HG03196 (cell line): ENCODE results near the gene PHGDH.

Source experiments
- ATAC-seq: cut with Tn5 transposase; IDR thresholded peaks from one replicate; pipeline ENCODE4 v1.9.1; 2021; ENCODE audit not compliant: unreplicated experiment

Gene PHGDH

DNA sequence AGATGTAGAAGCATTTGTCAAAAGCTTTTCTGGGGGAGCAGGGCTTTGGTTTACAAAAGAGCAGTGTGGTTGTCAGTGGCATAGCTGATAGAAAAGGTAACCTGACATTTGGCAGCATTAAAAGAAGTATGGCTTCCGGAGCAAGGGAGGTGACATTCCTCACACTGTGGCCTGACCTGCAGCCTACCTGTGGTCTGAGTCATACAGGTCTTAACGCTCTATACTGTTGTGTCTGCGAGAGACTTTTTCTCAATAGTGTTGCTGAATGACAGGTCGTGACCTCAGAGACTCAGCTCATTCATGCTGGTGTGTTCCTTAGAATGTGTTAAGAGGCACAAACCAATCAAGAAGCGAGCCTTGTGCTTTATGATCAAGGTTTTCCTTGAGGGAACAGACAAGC is 19.3 kb downstream of the PHGDH start:
- no peak for ATAC-seq

GRCh38 chr1:119731741-119732430 is 20.2 kb downstream of the PHGDH start:
- no peak for ATAC-seq

- ATAC-seq, result no peak
Measured at GRCh38 chr1:119732465-119733168, 20.9 kb downstream of the PHGDH start.

- ATAC-seq, result no peak
Measured at GRCh38 chr1:119733754-119734153, 22.0 kb downstream of the PHGDH start.

- ATAC-seq, result no peak
Measured at GRCh38 chr1:119735217-119735616, 23.5 kb downstream of the PHGDH start.

DNA sequence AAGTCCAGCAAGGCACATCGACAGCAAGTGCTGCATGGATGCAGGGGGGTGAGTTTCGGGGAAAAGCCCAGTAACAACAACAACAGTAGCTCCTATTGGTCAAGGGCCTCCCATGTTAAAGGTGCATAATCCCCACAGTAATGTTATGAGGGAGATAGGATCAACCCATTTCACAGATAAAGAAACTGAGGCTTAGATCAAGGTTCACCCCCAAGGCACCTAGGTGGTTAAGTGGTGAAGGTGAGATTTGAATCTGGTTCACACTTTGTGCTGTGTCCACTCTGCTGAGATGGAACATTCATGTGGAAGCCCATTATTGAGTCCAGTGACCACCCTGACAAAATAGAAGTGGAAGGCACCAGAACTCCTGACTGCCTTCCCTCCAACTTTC is 24.9 kb downstream of the PHGDH start:
- no peak for ATAC-seq

DNA sequence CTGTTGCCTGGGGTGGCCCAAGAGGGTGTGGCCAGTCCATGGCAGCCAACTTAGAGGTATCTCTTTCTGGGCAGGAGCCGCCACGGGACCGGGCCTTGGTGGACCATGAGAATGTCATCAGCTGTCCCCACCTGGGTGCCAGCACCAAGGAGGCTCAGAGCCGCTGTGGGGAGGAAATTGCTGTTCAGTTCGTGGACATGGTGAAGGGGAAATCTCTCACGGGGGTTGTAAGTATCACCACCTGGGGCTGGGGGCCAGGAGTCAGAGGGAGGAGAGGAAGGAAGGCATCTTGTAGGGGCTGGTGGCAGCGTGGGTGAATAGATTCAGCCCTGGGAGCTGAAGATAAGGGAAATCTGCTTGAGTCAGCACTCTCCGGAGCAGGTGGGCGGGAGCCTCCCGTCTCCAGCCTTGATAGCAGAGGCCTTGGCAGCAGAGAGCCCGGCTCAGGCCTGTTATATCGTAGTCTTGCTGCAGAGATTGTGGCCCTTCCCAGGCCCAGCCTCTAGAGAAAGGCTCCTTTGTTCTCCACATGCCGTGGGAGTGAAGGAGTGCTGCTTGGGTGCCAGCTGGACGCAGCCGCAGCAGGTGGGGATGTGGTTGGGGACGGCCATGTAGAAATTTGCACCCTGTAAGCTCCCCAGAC is 25.4 kb downstream of the PHGDH start:
- no peak for ATAC-seq

GRCh38 chr1:119738100-119738720 is 26.5 kb downstream of the PHGDH start:
- no peak for ATAC-seq

GRCh38 chr1:119739150-119739549 is 27.4 kb downstream of the PHGDH start:
- ATAC-seq, result no peak

DNA sequence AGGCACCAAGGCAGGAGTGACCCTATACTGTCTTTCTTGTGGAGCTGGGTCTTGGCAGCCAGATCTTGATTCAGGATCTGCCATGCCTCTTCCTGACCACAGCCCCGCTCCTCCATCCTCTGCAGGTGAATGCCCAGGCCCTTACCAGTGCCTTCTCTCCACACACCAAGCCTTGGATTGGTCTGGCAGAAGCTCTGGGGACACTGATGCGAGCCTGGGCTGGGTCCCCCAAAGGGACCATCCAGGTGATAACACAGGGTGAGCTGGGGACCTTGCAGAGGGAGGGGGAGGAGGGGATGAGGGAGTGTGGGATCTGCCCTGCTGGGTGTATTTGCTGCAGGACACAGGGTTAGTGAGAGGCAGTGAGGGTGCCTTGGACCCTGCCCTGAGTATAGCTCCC is 28.5 kb downstream of the PHGDH start:
- no peak for ATAC-seq

DNA sequence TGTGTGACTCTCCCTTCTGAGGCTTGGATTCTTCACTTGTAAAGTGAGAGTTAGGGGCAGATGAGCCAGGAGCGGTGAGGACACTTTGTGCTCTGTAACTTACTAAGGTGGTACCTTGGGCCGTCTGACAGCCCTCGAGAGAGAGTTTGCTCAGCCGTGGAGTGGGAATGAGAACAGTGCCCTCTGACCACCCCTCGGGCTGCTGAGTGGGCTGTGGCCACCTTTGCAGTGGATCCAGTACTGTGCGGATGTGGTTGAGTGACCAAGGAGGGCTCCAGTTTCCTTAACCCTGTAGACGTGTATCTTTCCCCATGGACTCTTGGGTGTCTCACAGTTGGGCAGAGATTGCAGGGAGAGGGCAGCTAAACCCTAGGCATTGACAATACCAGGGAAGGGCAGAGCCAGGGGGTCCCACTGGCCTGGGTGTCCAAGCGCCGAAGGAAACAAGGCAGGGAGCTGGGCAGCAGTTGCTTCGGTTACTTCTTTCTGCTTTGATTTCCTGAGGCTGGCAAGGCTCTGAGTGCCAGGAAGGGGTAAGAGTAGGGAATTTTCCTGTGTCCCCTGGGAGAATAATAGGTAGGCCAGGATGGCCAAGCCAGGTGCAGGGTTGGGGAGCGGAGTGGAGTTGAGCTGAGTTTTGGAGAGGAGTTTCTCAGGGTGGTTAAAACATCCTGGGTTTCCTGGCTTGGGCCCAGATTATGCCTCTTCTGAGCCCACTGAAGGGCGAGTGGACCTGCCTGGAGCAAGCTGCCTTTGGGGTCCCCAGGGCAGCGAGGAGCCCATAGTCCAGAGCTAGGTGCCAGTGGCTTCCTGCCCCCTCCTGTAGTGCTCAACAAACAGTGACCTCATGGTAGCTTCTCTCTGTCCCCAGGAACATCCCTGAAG is 29.4 kb downstream of the PHGDH start:
- no peak for ATAC-seq

- no peak for ATAC-seq
Measured at GRCh38 chr1:119742202-119742601, 30.5 kb downstream of the PHGDH start.

DNA sequence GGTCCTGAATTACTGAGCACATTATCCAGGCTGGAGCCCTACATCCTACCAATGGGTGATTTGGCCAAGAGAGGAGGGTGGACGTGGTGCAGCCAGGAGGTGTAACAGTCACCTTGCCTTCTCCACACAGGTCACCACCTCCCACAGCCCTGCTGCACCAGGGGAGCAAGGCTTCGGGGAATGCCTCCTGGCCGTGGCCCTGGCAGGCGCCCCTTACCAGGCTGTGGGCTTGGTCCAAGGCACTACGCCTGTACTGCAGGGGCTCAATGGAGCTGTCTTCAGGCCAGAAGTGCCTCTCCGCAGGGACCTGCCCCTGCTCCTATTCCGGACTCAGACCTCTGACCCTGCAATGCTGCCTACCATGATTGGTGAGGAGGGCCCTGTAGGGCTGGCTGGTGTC is 30.9 kb downstream of the PHGDH start:
- ATAC-seq, result no peak

- no peak for ATAC-seq
Measured at GRCh38 chr1:119743308-119743707, 31.6 kb downstream of the PHGDH start.

DNA sequence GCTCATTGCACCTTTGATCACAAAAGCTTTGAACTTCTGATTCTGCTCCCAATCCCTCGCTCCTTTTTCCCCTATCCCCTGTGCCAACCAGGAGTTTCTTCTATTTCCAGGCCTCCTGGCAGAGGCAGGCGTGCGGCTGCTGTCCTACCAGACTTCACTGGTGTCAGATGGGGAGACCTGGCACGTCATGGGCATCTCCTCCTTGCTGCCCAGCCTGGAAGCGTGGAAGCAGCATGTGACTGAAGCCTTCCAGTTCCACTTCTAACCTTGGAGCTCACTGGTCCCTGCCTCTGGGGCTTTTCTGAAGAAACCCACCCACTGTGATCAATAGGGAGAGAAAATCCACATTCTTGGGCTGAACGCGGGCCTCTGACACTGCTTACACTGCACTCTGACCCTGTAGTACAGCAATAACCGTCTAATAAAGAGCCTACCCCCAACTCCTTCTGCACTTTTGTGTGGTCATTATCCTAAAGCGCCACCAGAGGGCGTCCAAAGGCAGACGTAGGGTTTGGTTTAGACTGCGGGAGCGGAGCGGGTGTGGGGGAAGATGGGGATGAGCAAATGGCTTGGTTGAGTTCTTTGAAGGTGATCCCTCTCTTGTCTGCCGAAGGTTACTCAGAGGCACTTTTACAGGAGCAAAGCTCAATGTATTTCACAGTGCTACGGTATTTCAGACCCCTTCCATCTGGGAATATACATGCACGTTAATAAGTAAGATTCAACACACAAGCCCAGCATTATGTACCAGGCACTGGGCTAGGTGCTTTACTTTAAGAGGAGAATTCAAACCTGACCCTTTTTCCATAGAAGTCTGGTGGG is 32.3 kb downstream of the PHGDH start:
- peak; percentile 59 for ATAC-seq

DNA sequence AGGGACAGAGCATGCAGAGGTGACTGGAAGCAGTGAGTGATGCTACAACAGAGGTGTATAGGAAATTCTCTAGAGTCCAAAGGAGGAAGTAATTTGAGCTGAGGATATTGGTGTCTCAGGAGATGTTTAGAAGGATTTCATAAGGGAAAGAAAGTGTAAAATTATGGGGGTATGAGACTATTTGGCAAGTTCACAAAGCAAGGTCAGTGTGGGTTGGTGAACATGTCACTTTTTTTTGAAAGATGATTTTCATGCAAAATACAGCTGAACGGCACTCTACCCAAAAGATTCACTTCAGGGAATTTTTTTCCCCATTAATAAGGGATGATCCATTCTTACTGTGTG is 32.8 kb downstream of the PHGDH start:
- no peak for ATAC-seq

DNA sequence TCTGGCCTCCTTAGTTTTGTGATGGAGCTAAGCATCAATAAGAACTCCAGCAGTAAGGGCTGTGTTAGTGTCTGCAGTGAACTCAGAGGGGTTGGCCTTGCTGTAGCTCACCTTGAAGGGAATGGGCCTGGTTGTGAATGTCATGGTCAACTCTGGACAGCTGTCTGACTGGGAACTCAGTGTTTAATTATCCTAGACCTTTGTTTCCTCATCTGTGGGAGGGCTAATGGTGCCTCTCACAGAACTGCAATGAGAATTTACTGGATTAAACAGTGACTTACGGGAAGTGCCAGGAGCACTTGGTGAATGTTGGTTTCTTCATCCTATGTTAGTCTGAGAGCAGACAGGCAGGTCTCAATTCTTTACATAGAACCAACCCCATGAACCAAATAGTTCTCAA is 33.3 kb downstream of the PHGDH start:
- ATAC-seq, result no peak

GRCh38 chr1:119747451-119747850 is 35.7 kb downstream of the PHGDH start:
- ATAC-seq, result no peak

DNA sequence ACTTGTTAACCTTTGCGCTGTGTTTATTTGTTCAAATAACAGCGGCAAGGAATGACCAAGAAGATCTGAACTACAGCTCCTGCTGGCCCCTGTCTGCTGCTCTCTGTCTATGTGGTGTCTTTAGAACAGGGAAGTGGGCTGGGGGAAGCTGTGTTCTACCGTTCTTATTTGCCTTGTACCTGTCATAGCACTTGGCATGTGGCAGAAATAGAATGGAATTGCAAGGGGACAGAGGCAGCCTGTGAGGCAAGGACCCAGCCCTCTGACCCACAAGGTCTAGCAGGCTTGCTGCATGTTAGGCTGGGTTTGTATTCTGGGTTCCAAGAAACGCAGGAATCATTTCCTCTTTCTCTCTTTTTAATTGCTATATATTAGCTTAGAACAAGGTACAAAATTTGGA is 36.3 kb downstream of the PHGDH start:
- no peak for ATAC-seq

DNA sequence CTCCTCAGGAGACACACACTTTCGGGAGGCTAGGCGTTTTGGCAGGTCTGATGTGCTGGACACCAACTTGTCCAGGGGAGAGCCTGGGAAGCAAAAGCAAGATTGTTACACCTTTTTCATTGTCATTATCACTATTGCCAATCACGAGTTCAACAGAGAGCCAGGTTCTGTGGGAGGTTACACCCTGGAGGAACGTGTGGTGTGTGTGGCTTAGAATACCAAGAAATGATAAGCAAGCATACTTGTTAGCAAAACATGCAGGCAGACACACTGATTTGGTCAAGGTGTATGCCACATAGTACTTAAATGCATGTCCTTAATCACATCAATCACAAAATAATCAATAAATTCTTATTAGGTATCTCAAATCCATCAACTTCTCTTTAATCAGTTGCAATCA is 40.9 kb downstream of the PHGDH start:
- no peak for ATAC-seq
